Measurements from ENCODE around the gene FHL1. TPM values are rescaled to one million over a fixed set of nuclear protein-coding genes. Genes with fewer than 3 reads are reported as not detected.

FHL1 gene
- polyA plus RNA-seq, 4 donors, result 64.7 to 71.0 (median 65.3) TPM

GRCh38 chrX:136246201-136246600 lies 98.9 kb downstream of the FHL1 start:
- no peak for DNase-seq (ENCODE audit: low read depth in 4 of 4, low spot score in 3 of 4)

DNA sequence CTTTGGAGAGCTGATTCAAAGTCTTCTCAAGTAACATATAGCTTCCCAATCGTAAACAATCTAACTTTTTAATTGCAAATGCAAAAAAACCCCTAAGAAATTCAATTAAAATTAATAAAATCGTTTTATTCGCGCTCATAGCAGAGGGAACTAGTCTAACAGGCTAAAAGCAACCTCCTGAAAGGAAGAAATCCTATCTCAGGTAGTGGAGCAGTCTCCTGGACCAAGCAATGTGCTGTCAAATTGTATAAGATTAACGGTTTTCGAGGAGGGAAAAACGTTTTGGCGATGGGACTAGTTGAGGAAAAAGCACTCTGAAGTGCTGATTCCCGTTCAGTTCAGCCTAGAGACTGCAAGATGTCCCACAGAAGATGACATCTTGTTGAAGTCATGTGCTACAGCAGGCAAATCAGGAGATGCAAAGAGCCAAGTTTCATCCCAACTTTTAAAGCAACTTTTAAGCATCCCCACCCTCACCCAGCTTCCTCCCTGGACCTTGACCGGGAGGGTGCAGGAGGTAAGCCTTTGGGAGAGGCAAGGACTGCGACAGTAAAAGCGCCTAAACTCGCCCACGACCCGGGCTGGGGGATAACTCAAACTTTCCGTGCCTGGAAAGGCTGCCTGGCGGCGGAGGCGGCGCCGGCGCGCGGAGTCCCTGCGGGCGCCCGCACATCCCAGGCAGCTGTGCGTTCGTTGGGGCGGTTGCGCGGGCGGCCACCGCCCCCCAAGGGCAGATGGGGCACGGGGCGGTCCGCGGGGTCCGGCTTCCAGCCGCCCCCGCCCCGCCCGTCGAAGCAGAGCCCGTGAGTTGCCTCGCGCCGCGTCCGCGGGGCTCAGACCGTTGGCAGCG lies 103.1 kb downstream of the FHL1 start:
- peak in 2 of 4 donors; percentile 5 to 10 for DNase-seq (ENCODE audit: low read depth in 4 of 4, low spot score in 3 of 4)

GRCh38 chrX:136251041-136251991 lies 104.0 kb downstream of the FHL1 start, which contains the start of gene MAP7D3:
TSS of gene MAP7D3 (minus strand) at chrX:136251400. CDS start at chrX:136251358, 42 bp downstream.
- DNase-seq (ENCODE audit: low read depth in 4 of 4, low spot score in 3 of 4), result peak in 2 of 4 donors; percentile 15 to 20

- no peak for DNase-seq (ENCODE audit: low read depth in 4 of 4, low spot score in 3 of 4)
Observed at GRCh38 chrX:136255541-136255940, 108.2 kb downstream of the FHL1 start.

DNA sequence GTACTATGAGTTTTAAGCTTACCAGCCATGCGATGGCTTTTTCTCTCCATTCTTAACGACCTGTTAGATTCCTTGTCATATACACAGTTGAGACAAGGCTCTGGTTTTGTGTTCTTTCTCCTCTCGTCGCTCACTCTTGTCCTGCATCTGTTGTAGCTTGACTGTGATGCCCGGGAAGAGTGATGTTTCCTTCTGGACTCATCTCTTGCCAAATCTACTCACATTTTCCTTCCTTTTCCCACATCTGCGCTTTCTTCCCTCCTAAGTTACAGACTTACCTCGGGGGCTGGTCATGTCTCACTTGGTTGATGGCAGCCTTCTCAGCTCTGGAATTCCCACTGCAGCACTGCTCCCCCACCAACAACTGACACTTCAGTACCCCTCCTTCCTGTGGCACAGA lies 108.7 kb downstream of the FHL1 start:
- DNase-seq (ENCODE audit: low read depth in 4 of 4, low spot score in 3 of 4), result no peak

DNA sequence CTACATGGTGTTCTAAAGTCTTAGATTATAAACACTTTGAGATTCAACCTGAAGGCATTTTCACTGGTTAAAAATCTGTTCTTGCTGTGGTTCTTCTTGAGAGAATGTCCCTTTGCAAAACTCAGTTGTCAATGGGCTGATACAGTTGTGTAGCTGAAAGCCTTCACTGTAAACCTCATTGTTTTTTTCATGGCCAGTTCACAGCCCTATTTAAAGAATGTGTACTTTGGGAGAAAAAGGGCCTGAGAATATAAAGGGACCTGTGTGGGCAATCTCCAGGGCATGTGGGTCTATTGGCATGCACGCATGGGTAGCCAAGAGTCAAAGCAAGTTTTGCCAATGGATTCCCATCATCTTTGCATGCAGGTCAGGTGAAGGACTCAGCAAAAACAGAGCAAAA lies 111.6 kb downstream of the FHL1 start:
- DNase-seq (ENCODE audit: low read depth in 4 of 4, low spot score in 3 of 4), result no peak

DNA sequence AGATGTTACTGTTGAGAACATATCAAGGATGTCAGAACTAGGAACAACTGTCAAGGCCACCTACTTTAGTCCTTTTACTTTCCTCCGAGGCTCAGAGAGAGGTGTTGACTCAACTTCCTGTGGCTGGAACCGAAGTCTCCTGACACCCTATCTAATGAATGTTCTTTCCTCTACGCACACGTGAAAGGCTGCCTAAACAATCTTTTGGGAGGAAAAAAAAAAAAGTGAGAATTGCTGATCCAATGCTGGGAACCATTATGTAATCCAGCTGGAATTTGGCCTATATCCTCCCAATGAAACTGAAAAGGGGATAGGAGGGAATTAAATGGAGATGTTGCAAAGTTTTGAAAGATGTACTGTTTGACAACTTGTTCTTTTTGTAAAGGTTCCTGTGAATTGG lies 112.2 kb downstream of the FHL1 start:
- DNase-seq (ENCODE audit: low read depth in 4 of 4, low spot score in 3 of 4), result no peak

DNA sequence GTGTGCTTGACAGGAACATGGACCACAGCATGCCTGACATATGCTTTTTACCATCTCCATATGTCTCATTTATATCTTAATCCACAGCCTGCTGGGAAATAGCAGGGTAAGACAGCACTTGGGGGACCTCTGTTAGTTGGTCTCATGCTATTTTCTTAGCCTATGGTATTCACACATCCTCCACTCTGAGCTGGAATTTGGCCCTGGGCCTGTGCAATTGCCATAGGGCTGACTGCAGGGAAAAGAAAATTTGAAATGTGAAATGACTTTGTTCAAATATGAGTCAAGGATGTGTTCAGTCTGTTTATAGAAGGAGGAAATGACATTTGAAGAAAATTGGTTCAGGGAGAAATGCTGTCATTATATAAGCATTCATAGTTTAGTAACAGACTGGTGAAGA lies 113.4 kb downstream of the FHL1 start:
- DNase-seq (ENCODE audit: low read depth in 4 of 4, low spot score in 3 of 4), result no peak

Other genes starting within 250 kb of the FHL1 start
- gene MMGT1, start 173.5 kb upstream of the FHL1 start, polyA plus RNA-seq (ENCODE audit: insufficient read length in 4 of 4), result 10 to 100 TPM; 27.0 to 34.3 (median 32.8) TPM
- gene SLC9A6, start 162.1 kb upstream of the FHL1 start, polyA plus RNA-seq (ENCODE audit: insufficient read length in 4 of 4), result 10 to 100 TPM; 14.6 to 21.4 (median 18.1) TPM
- 10 to 100 TPM; 14.8 to 17.2 (median 16.1) TPM for gene MAP7D3, start 103.9 kb downstream of the FHL1 start, polyA plus RNA-seq (ENCODE audit: insufficient read length in 4 of 4)
- gene ADGRG4, start 153.4 kb downstream of the FHL1 start, polyA plus RNA-seq (ENCODE audit: insufficient read length in 4 of 4), result not detected